Activated CD4-positive, CD25-positive, alpha-beta regulatory T cell treated with anti-CD3 and anti-CD28 coated beads, Interleukin-2, amount 50 U/mL, for 24 hours (primary cell): ENCODE data around the gene DCDC2C.

Experiments
- ATAC-seq, 2 donors: fragments of 150-1000 bp; cut with Tn5 transposase; one replicate each; pipeline ENCODE4 v1.10.0; 2021; ENCODE audit warnings: mild to moderate bottlenecking in 1 of 2, moderate library complexity in 1 of 2

Gene DCDC2C

GRCh38 chr2:3703236-3703756 is at the start of gene DCDC2C:
TSS of gene DCDC2C (plus strand) at chr2:3703575. CDS start at chr2:3703752, 177 bp downstream.
- ATAC-seq, result no peak

GRCh38 chr2:3654011-3654410 is 49.4 kb upstream of the DCDC2C start:
- ATAC-seq, result no peak

- no peak for ATAC-seq
Observed at GRCh38 chr2:3654531-3655225, 48.7 kb upstream of the DCDC2C start.

GRCh38 chr2:3655871-3656761 is 47.3 kb upstream of the DCDC2C start:
- ATAC-seq, result no peak

- no peak for ATAC-seq
Observed at GRCh38 chr2:3656762-3657721, 46.3 kb upstream of the DCDC2C start.

- no peak for ATAC-seq
Observed at GRCh38 chr2:3657881-3658280, 45.5 kb upstream of the DCDC2C start, which contains the start of gene ALLC. TSS of gene ALLC (plus strand) at chr2:3658200. CDS start at chr2:3671158, 12,958 bp downstream.

GRCh38 chr2:3659447-3660432 is 43.6 kb upstream of the DCDC2C start:
- ATAC-seq, result no peak

GRCh38 chr2:3660640-3661039 is 42.7 kb upstream of the DCDC2C start:
- ATAC-seq, result peak in 1 of 2 donors; percentile 20

- no peak for ATAC-seq
Observed at GRCh38 chr2:3661149-3661660, 42.2 kb upstream of the DCDC2C start.

GRCh38 chr2:3662239-3662638 is 41.1 kb upstream of the DCDC2C start:
- no peak for ATAC-seq

GRCh38 chr2:3664118-3664517 is 39.3 kb upstream of the DCDC2C start:
- no peak for ATAC-seq

GRCh38 chr2:3664925-3665324 is 38.5 kb upstream of the DCDC2C start:
- no peak for ATAC-seq

- ATAC-seq, result no peak
Observed at GRCh38 chr2:3665886-3666612, 37.3 kb upstream of the DCDC2C start.

GRCh38 chr2:3666613-3666975 is 36.8 kb upstream of the DCDC2C start:
- no peak for ATAC-seq

GRCh38 chr2:3667151-3667631 is 36.2 kb upstream of the DCDC2C start:
- ATAC-seq, result peak in 1 of 2 donors; percentile 10

- no peak for ATAC-seq
Observed at GRCh38 chr2:3669656-3670055, 33.7 kb upstream of the DCDC2C start.

GRCh38 chr2:3670376-3670775 is 33.0 kb upstream of the DCDC2C start:
- no peak for ATAC-seq

- ATAC-seq, result no peak
Observed at GRCh38 chr2:3670941-3671340, 32.4 kb upstream of the DCDC2C start.

GRCh38 chr2:3672861-3673678 is 30.3 kb upstream of the DCDC2C start:
- no peak for ATAC-seq
